D721Med (cell line): Measurements from ENCODE around the gene ANKRD2.

Experiments
- DNase-seq: peaks from one replicate; pipeline ENCODE4 v3.0.0; 2011; ENCODE audit warnings: low spot score; ENCODE audit not compliant: insufficient read length
- FAIRE-seq: peaks from 2 replicates; lab custom pipeline; 2011; peaks lifted over from hg19 to GRCh38; lab: Jason Lieb, UNC
- TF ChIP-seq, protein P1 (sequence below): IDR thresholded peaks from 2 replicates; pipeline ENCODE4 v1.5.1; 2012; ENCODE audit warnings: mild to moderate bottlenecking, control low read depth; ENCODE audit not compliant: insufficient read depth; ENCODE audit errors: missing control alignments

ANKRD2 gene

GRCh38 chr10:97627731-97628130 is 55.2 kb downstream of the ANKRD2 start:
- DNase-seq = no peak
- no peak for FAIRE-seq
- TF ChIP-seq, protein P1, sequence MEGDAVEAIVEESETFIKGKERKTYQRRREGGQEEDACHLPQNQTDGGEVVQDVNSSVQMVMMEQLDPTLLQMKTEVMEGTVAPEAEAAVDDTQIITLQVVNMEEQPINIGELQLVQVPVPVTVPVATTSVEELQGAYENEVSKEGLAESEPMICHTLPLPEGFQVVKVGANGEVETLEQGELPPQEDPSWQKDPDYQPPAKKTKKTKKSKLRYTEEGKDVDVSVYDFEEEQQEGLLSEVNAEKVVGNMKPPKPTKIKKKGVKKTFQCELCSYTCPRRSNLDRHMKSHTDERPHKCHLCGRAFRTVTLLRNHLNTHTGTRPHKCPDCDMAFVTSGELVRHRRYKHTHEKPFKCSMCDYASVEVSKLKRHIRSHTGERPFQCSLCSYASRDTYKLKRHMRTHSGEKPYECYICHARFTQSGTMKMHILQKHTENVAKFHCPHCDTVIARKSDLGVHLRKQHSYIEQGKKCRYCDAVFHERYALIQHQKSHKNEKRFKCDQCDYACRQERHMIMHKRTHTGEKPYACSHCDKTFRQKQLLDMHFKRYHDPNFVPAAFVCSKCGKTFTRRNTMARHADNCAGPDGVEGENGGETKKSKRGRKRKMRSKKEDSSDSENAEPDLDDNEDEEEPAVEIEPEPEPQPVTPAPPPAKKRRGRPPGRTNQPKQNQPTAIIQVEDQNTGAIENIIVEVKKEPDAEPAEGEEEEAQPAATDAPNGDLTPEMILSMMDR = no peak

DNA sequence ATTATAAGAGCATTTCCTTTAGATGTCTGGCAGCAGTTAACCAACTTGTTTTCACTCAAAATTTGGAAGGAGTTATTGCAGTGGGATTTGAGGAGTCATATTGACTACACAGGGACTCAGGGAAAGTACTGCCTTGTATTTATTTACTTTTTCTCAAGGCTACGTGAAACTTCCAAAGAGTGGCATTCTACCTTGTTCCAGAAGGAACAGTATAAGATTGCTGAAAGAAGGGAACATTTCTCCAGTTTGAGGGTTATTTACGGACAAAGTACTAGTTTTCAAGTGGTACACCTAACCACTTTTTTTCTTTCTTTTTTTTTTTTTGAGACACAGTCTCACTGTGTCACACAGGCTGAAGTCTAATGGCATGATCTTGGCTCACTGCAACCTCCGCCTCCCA is 55.6 kb downstream of the ANKRD2 start:
- DNase-seq (no peak), FAIRE-seq (no peak)
- TF ChIP-seq, protein P1 = no peak

DNA sequence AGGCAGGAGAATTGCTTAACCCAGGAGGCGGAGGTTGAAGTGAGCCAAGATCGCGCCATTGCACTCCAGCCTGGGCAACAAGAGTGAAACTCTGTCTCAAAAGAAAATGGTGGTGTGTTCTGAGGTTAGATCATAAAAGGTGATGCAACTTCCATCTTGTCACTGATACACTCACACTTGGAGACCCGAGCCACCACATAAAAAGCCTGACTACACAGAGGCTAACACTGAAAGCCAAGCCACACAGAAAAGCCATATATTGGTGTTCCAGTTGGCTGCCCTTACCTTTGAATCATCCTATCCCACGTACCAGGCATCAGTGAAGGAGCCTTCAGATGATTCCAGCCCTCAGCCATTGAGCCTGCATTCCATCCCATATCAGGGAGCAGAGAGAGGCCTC is 56.7 kb downstream of the ANKRD2 start:
- TF ChIP-seq, protein P1 = no peak
- FAIRE-seq = no peak
- DNase-seq = no peak

GRCh38 chr10:97631098-97631497 is 58.5 kb downstream of the ANKRD2 start:
- FAIRE-seq = no peak
- TF ChIP-seq, protein P1 = no peak
- no peak for DNase-seq

DNA sequence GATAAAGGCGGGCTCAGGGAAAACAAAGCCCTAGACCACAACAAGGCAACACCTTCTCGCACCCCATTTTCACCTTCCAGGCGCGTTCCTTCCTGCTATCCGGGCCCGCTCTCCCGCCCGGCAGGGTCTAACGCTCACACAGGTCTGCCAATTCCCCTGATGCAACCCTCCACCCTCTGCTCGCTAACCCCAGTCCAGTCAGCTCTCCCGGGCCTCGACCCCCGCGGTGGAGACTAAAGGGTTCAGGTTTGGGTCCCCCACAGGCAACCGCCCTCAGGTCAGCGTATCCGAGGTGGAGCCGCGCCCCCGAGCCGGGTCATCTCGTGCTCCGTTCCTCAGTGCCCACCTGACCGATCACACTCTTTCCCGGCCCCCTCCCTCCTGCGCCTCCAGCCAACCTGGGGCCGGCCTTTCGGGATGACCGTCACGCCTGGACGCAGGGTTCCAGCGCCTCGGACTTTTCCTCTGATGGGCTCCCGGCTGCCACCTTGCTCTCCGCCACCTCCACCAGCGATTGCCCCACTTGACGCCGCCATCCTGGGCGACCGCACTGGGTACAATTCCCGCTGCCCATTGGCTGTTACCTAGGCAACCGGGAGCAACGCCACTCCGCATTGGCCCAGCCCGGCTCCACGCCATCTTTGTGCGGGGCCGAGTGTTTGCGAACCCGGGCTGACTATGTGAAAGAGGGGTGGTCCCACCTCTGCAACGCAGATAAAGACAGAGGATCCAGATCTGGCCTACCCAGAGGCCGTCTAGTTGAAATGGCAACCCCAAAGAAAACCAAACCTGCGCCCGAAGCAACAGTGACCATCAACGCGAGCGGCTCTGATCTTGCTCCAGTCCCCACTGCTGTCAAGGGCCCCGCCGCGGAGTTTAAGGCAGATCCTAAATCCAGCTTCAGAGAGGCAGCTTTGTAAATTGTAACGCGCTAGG is 60.6 kb downstream of the ANKRD2 start, which contains the start of gene MORN4:
MORN4 (minus strand) TSS at position 552 of the 936 bp plus-strand sequence. CDS start 13,847 bp downstream, outside the sequence.
- DNase-seq = peak; percentile 58
- no peak for FAIRE-seq
- TF ChIP-seq, protein P1 = no peak
